Measurements from ENCODE around the gene LRRC8D.

The LRRC8D gene

DNA sequence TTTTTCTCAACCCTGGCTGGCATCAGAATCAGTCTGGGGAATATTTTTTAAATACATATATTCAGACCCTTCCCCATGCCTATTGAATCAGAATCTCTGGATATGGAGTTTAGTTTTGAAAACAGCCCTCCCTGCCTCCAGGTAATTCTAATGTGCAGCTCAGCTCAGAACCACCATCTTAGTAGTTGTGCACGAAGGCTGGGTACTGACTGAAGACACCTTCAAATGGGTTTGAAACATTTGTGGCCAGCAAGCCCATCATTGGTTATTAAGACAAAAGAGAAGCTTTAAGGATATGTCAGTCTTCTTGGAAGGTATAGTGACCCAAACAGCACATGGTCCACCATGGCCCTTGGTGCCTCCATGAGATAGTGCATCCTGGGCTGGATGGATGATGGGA, 7.1 kb downstream of the LRRC8D start:
- Histone ChIP-seq H3K9ac (ENCODE audit: low read length) (no peak overlapping the region), H3K4me3 (ENCODE audit: insufficient read depth in 1 of 2, low read depth in 1 of 2, low read length in 2 of 2) (no peak overlapping the region), H3K27me3 (ENCODE audit: control insufficient read depth in 1 of 2, insufficient read depth in 1 of 2, low read length in 2 of 2) (no peaks in the 10 kb centered on the region), H3K9me3 (ENCODE audit: control insufficient read depth, low read length) (no peaks in the 10 kb centered on the region), H2AFZ (ENCODE audit: low read depth, low read length) (no peak overlapping the region), H4K8ac (ENCODE audit: low read length) (no peak overlapping the region), H2BK5ac (ENCODE audit: low read depth, low read length, poor library complexity, severe bottlenecking) (no peak overlapping the region), H2BK12ac (ENCODE audit: low read length in 2 of 2) (no peak overlapping the region), H4K91ac (ENCODE audit: low read length) (no peak overlapping the region), H3K14ac (ENCODE audit: low read length in 2 of 2) (no peak overlapping the region), H3K27ac (ENCODE audit: low read length, poor library complexity, severe bottlenecking) (no peak overlapping the region), H3K23ac (ENCODE audit: low read length in 2 of 2) (no peak overlapping the region), H3K36me3 (ENCODE audit: control insufficient read depth in 1 of 2, insufficient read depth in 2 of 2, low read depth in 1 of 2, low read length in 2 of 2) (no peaks in the 10 kb centered on the region), H2BK15ac (ENCODE audit: low read depth, poor library complexity, severe bottlenecking) (no peak overlapping the region), H2AK5ac (ENCODE audit: low read length, severe bottlenecking) (no peak overlapping the region), H3K79me1 (replicated peaks; ENCODE audit: low read length, poor library complexity, severe bottlenecking) (peaks cover 19% of the 10 kb centered on the region), H3K4me2 (ENCODE audit: low read length, poor library complexity, severe bottlenecking) (no peak overlapping the region), H3K4me1 (ENCODE audit: control insufficient read depth, insufficient read depth, low read depth, low read length) (peaks cover 6% of the 10 kb centered on the region), H2BK120ac (ENCODE audit: low read depth, low read length) (no peak overlapping the region), H3K18ac (ENCODE audit: low read depth in 1 of 2, low read length in 2 of 2) (no peak overlapping the region), H3K4ac (ENCODE audit: low read depth in 1 of 2, low read length in 2 of 2) (no peak overlapping the region)
- DNase-seq: no peak
- WGBS: 94% methylated on average over 1 of the region's 1 CpG

DNA sequence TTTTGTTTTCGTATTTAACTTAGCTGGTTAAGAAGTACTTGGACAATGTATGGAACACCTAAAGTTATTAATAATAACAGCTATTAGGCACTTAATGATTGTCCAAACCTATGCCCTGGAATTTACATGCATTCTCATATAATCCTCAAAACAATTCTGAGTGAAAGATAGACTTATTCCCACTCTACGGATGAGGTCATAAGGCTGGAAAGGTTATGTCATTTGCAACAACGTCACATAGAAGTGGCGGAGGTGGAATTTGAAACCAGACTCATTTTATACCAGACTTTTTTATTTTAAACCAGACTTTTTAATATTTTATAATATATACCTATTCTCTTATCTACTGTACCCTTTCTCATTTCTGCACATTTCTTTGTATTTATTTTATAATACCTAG, 8.4 kb downstream of the LRRC8D start:
- Histone ChIP-seq H2AFZ (ENCODE audit: low read depth, low read length) (no peak overlapping the region), H4K91ac (ENCODE audit: low read length) (no peak overlapping the region), H2BK12ac (ENCODE audit: low read length in 2 of 2) (no peak overlapping the region), H4K8ac (ENCODE audit: low read length) (no peak overlapping the region), H3K9me3 (ENCODE audit: control insufficient read depth, low read length) (no peaks in the 10 kb centered on the region), H3K4me3 (ENCODE audit: insufficient read depth in 1 of 2, low read depth in 1 of 2, low read length in 2 of 2) (no peak overlapping the region), H3K4me2 (ENCODE audit: low read length, poor library complexity, severe bottlenecking) (no peak overlapping the region), H3K27me3 (ENCODE audit: control insufficient read depth in 1 of 2, insufficient read depth in 1 of 2, low read length in 2 of 2) (no peaks in the 10 kb centered on the region), H3K14ac (ENCODE audit: low read length in 2 of 2) (no peak overlapping the region), H2AK5ac (ENCODE audit: low read length, severe bottlenecking) (no peak overlapping the region), H3K18ac (ENCODE audit: low read depth in 1 of 2, low read length in 2 of 2) (no peak overlapping the region), H2BK15ac (ENCODE audit: low read depth, poor library complexity, severe bottlenecking) (no peak overlapping the region), H3K4ac (ENCODE audit: low read depth in 1 of 2, low read length in 2 of 2) (no peak overlapping the region), H3K36me3 (ENCODE audit: control insufficient read depth in 1 of 2, insufficient read depth in 2 of 2, low read depth in 1 of 2, low read length in 2 of 2) (no peaks in the 10 kb centered on the region), H3K9ac (ENCODE audit: low read length) (no peak overlapping the region), H3K27ac (ENCODE audit: low read length, poor library complexity, severe bottlenecking) (no peak overlapping the region), H3K4me1 (ENCODE audit: control insufficient read depth, insufficient read depth, low read depth, low read length) (peaks cover 2% of the 10 kb centered on the region), H3K79me1 (replicated peaks; ENCODE audit: low read length, poor library complexity, severe bottlenecking) (peaks cover 20% of the 10 kb centered on the region), H2BK5ac (ENCODE audit: low read depth, low read length, poor library complexity, severe bottlenecking) (no peak overlapping the region), H2BK120ac (ENCODE audit: low read depth, low read length) (no peak overlapping the region), H3K23ac (ENCODE audit: low read length in 2 of 2) (no peak overlapping the region)
- no peak for DNase-seq
- WGBS: 100% methylated on average over 3 of the region's 4 CpGs

DNA sequence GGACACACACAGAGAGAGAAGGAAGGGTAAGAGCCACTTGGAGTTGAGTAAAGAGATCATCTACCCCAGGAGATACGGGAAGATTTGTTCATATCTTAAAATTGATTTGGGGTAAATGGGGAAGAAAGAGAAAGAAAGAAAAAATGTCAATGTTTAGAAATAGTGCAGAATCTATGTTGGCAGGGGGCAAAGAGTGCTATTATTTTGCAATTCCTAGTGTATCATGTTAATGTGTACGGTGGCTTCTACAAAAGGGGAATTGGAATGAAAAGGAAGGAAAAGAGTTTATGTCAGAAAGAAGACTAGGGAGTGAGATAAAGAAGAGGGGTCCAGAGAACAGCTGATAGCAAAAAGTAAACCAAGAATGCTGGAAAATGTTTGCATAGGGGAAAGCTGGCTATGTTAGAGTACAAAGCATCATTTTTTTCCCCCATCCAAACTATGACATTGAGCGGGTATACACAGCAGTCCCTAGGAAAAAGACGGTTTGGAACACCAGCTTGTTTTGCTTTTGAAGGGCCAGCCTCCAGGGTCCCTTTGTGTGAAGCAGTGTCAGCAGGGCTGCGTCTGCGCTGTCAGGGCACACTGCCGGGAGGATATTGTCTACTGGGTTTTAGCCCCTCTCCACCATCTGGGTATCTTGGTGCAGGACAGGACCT, 10.8 kb downstream of the LRRC8D start:
- no peak overlapping the region for H3K9ac ChIP-seq (ENCODE audit: low read length)
- 68% methylated on average over 5 of the region's 7 CpGs for WGBS
- H4K8ac ChIP-seq (ENCODE audit: low read length): no peak overlapping the region
- H2BK120ac ChIP-seq (ENCODE audit: low read depth, low read length): no peak overlapping the region
- no peak overlapping the region for H2AFZ ChIP-seq (ENCODE audit: low read depth, low read length)
- H3K4ac ChIP-seq (ENCODE audit: low read depth in 1 of 2, low read length in 2 of 2): peak overlapping the region in 1 of 2 experiments; percentile 52
- peaks cover 23% of the 10 kb centered on the region for H3K79me1 ChIP-seq (replicated peaks; ENCODE audit: low read length, poor library complexity, severe bottlenecking)
- no peak overlapping the region for H3K23ac ChIP-seq (ENCODE audit: low read length in 2 of 2)
- no peak overlapping the region for H3K4me3 ChIP-seq (ENCODE audit: insufficient read depth in 1 of 2, low read depth in 1 of 2, low read length in 2 of 2)
- peak overlapping the region; percentile 7 for H2AK5ac ChIP-seq (ENCODE audit: low read length, severe bottlenecking)
- H3K27me3 ChIP-seq (ENCODE audit: control insufficient read depth in 1 of 2, insufficient read depth in 1 of 2, low read length in 2 of 2): no peaks in the 10 kb centered on the region
- H3K9me3 ChIP-seq (ENCODE audit: control insufficient read depth, low read length): no peaks in the 10 kb centered on the region
- H3K4me2 ChIP-seq (ENCODE audit: low read length, poor library complexity, severe bottlenecking): peak overlapping the region; percentile 40
- DNase-seq: no peak
- H3K18ac ChIP-seq (ENCODE audit: low read depth in 1 of 2, low read length in 2 of 2): peak overlapping the region; percentile 11 to 19
- no peaks in the 10 kb centered on the region for H3K36me3 ChIP-seq (ENCODE audit: control insufficient read depth in 1 of 2, insufficient read depth in 2 of 2, low read depth in 1 of 2, low read length in 2 of 2)
- H2BK15ac ChIP-seq (ENCODE audit: low read depth, poor library complexity, severe bottlenecking): no peak overlapping the region
- H3K14ac ChIP-seq (ENCODE audit: low read length in 2 of 2): no peak overlapping the region
- H2BK12ac ChIP-seq (ENCODE audit: low read length in 2 of 2): peak overlapping the region in 1 of 2 experiments; percentile 42
- no peak overlapping the region for H3K27ac ChIP-seq (ENCODE audit: low read length, poor library complexity, severe bottlenecking)
- no peak overlapping the region for H2BK5ac ChIP-seq (ENCODE audit: low read depth, low read length, poor library complexity, severe bottlenecking)
- no peak overlapping the region for H4K91ac ChIP-seq (ENCODE audit: low read length)
- peaks cover 2% of the 10 kb centered on the region for H3K4me1 ChIP-seq (ENCODE audit: control insufficient read depth, insufficient read depth, low read depth, low read length)

DNA sequence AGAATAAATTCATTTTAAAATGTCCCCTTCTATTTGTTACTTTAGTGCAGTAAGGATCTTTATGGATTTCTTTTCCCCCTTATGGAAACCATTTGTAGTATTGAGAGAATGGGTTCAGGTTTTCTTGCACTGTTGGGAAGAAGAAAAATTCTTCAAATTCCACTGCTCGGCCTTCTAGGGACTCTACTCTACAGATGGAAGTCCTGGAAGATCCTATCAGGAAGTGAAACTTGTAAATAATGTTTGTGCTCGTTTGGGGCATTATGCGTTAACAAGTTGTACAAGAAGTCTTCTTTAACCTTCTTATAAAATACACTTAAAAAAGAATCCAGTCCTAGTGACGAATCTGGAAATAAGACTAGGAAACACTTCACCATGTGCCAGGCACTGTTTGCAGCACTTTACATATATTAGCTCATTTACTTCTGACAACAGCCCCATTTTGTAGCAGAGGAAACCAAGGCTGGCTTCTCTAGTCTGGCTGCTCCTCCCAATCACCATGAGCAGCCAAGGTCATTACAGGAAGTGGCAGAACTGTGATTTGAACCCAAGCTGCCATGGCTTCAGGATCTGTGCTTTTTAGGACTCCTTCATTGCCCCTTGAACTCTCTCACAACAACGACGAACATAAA, 11.8 kb downstream of the LRRC8D start:
- no peak overlapping the region for H2BK120ac ChIP-seq (ENCODE audit: low read depth, low read length)
- H3K9me3 ChIP-seq (ENCODE audit: control insufficient read depth, low read length): no peaks in the 10 kb centered on the region
- H2AK5ac ChIP-seq (ENCODE audit: low read length, severe bottlenecking): peak overlapping the region; percentile 78
- 50% methylated on average over 3 of the region's 6 CpGs for WGBS
- H3K27ac ChIP-seq (ENCODE audit: low read length, poor library complexity, severe bottlenecking): no peak overlapping the region
- H3K36me3 ChIP-seq (ENCODE audit: control insufficient read depth in 1 of 2, insufficient read depth in 2 of 2, low read depth in 1 of 2, low read length in 2 of 2): no peaks in the 10 kb centered on the region
- H3K4ac ChIP-seq (ENCODE audit: low read depth in 1 of 2, low read length in 2 of 2): no peak overlapping the region
- H4K91ac ChIP-seq (ENCODE audit: low read length): no peak overlapping the region
- no peak overlapping the region for H3K4me2 ChIP-seq (ENCODE audit: low read length, poor library complexity, severe bottlenecking)
- no peak overlapping the region for H3K9ac ChIP-seq (ENCODE audit: low read length)
- peaks cover 2% of the 10 kb centered on the region for H3K4me1 ChIP-seq (ENCODE audit: control insufficient read depth, insufficient read depth, low read depth, low read length)
- H2BK15ac ChIP-seq (ENCODE audit: low read depth, poor library complexity, severe bottlenecking): no peak overlapping the region
- H2BK5ac ChIP-seq (ENCODE audit: low read depth, low read length, poor library complexity, severe bottlenecking): no peak overlapping the region
- H3K79me1 ChIP-seq (replicated peaks; ENCODE audit: low read length, poor library complexity, severe bottlenecking): peaks cover 22% of the 10 kb centered on the region
- H2BK12ac ChIP-seq (ENCODE audit: low read length in 2 of 2): peak overlapping the region in 1 of 2 experiments; percentile 6
- H3K14ac ChIP-seq (ENCODE audit: low read length in 2 of 2): no peak overlapping the region
- H3K18ac ChIP-seq (ENCODE audit: low read depth in 1 of 2, low read length in 2 of 2): peak overlapping the region; percentile 46 to 63
- H4K8ac ChIP-seq (ENCODE audit: low read length): peak overlapping the region; percentile 88
- H3K23ac ChIP-seq (ENCODE audit: low read length in 2 of 2): no peak overlapping the region
- H3K4me3 ChIP-seq (ENCODE audit: insufficient read depth in 1 of 2, low read depth in 1 of 2, low read length in 2 of 2): no peak overlapping the region
- H2AFZ ChIP-seq (ENCODE audit: low read depth, low read length): no peak overlapping the region
- H3K27me3 ChIP-seq (ENCODE audit: control insufficient read depth in 1 of 2, insufficient read depth in 1 of 2, low read length in 2 of 2): no peaks in the 10 kb centered on the region
- peak; percentile 49 for DNase-seq
